MM.1S (cell line): Measurements from ENCODE around the gene PSMG3.

ENCODE experiments used
- EZH2 ChIP-seq: fragments of 300-600 bp; sonication (generic); optimal IDR thresholded peaks from 2 replicates; pipeline ENCODE3; 2017; ENCODE audit warnings: low read depth, mild to moderate bottlenecking, antibody characterized with exemption, low read length, mixed read lengths
- TF ChIP-seq, protein P1 (sequence below): fragments of 300-600 bp; sonication (generic); IDR thresholded peaks from 2 replicates; pipeline ENCODE4 v1.5.1; 2016; ENCODE audit warnings: antibody characterized with exemption, low read length, mixed read lengths

- TF ChIP-seq EZH2: no peak
- TF ChIP-seq, protein P1, sequence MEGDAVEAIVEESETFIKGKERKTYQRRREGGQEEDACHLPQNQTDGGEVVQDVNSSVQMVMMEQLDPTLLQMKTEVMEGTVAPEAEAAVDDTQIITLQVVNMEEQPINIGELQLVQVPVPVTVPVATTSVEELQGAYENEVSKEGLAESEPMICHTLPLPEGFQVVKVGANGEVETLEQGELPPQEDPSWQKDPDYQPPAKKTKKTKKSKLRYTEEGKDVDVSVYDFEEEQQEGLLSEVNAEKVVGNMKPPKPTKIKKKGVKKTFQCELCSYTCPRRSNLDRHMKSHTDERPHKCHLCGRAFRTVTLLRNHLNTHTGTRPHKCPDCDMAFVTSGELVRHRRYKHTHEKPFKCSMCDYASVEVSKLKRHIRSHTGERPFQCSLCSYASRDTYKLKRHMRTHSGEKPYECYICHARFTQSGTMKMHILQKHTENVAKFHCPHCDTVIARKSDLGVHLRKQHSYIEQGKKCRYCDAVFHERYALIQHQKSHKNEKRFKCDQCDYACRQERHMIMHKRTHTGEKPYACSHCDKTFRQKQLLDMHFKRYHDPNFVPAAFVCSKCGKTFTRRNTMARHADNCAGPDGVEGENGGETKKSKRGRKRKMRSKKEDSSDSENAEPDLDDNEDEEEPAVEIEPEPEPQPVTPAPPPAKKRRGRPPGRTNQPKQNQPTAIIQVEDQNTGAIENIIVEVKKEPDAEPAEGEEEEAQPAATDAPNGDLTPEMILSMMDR: no peak
Observed at GRCh38 chr7:1536743-1537534, 32.9 kb downstream of the PSMG3 start.
